Ramos (cell line): ENCODE results near the gene ELK4.

Experiments
- in situ Hi-C: fragments of 300-500 bp; cut with MboI; formaldehyde crosslinking; loops from one replicate; pipeline ENCODE4 v1.14.3; 2022; ENCODE audit warnings: low sequenced_read_pairs; ENCODE audit not compliant: unreplicated experiment

The ELK4 gene

DNA sequence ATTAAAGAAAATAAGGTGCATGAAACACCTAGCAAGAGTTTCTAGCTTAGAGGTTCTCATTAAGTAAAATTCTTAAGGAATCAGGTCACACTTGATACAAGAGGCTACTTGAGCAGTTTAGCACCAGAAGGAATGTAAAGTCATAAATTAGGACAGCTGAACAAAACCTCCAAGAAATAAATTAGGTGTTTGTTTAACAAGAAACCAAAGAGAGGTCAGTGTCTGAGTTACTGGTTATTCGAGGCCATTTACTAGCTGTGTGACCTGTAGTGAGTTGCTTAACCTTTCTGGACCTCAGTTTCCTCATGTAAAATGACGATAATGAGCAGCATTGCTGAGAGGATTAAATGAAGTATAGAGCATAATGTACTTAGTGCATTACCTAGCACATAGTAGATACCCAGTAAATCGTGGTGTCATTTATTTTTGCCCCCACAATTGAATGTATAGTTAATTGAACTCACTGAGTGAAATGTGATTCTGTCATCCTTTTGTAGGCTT, 908 bp upstream of the ELK4 start:
- in situ Hi-C loops, result no loop called here

DNA sequence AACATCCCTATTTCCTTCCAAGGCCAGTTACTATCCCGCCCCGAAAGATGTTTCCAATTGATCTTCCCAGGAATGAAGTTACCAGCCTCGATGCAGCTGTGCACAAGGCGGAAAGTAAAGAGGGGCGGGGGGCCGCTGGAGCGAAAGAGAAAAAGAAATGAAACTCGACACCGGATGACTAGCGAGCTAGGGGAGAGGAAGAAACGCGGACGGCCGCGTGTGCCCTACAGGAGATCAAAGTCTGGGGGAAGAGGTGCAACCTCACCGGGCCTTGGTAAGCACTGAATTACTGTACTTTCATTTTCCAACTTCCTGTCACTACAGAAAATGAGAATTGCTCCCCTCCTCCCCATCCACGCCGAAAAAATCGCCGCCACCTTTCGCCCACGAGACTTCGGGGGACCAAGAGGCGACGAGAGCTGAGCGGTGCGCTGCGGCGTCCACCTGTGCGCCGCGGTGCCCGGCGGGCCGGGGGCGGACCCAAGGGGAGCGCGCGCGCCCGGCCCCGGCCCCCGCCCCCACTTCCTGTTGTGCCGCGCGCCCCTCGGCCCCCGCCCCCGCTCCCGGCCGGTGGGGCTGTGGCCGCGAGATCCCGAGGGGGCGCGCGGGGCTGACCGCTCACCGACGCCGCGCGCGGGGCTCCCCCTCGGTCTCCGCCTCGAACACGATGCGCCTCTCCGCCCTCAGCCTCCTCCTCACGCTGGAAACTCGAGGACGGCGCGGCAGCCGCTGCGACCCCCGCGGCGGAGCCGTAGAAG, 622 bp downstream of the ELK4 start:
- in situ Hi-C loops, result no loop called here

DNA sequence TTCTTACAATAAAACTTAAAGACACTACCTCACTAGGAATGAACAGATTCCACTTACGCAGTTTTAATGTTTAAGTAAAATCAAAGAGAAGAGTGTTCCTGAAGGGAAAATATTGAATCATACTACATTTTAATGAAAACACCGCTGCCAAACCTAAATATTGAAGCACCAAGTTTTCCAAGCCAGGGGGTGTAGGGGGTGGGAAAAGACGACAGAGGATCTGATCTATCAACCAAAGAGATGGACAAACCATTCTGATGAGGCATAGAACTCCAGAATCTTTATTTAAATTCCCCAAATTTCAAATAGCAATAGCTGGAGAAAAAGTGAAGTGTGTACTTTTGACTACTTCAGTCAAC, 1.2 kb downstream of the ELK4 start:
- in situ Hi-C loops, result no loop called here

DNA sequence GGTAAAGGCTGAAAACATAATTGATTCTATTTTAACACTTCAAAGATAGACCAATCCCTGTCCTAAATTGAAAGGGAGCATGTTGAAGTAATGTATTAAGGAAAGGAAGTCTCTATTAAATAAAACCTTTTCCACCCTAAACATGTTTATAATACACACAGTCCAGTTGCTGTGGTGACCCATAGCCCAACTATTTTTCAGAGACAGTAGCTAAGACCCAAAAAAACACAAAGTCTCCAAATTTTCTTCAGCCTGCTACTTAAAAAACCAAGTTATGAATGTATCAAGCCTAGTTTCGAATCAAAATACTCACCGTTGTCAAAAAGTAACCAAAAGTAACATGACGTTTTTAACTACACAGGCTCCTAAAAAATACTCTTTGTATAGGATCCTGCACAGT, 1.6 kb downstream of the ELK4 start:
- in situ Hi-C loops, result no loop called here

DNA sequence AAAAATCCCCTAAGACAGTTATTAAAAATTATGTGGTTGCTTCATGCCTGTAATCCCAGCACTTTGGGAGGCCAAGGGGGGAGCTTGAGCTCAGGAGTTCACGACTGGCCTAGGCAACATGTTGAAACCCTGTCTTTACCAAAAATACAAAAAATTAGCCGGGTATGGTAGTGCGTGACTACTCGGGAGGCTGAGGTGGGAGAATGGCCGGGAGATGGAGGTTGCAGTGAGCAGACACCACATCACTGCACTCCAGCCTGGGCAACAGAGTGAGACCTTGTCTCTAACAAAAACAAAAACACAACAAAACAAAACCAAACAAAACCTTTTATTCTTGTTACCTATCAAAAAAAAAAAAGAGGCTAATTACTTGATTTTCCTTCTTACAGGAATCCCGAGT, 2.1 kb downstream of the ELK4 start:
- in situ Hi-C loops, result no loop called here

DNA sequence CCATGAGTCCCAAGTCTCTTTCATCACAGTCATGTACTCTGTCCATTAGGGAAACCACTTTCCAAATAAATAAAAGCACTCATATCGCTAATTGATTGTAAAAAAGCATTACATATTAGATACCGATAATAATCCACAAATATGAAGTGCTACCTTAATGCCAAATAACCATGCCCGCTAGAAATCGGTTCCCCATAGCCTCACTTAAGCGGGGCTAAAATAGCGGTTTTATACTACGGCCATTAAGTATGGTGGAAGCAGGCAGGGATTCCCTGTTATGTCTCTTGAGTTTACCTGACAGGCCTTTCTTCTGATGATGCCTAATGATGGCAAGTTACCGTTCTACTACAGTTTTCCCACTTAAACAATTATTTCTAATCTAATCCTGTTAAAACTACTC, 3.9 kb downstream of the ELK4 start:
- in situ Hi-C loops, result no loop called here

DNA sequence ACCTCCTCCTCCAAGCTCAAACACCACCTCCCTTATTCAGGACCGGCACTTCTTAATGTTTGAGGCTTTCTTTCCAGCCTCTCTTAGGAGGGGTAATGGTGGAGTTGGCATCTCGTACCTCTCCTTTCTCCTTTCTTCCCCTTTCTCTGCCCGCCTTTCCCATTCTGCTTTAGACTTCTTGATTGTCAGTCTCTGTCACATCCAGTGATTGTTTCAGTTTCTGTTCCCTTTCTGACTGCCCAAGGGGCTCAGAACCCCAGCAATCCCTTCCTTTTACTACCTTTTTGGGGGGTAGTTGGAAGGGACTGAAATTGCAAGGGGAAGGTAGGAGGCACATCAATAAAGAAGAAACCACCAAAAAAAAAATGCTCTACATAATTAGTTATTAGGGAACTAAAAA, 5.6 kb downstream of the ELK4 start:
- in situ Hi-C loops, result no loop called here

DNA sequence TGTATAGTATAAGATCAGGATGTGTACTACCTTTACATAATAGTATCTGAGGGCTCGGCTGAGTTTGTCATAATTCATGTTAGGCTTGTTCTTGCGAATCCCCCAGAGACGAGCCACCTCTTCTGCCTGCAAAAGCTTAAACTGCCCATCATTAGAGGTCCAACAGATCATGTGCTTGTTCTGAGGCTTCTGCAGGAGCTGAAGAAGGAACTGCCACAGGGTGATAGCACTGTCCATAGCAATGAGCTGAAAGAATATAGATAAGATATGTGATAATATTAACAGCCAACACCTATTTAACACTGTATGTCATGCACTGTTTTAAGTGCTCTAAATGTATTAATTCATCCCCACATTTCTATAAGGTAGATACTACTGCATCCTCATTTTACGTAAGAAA, 8.2 kb downstream of the ELK4 start:
- in situ Hi-C loops, result no loop called here

DNA sequence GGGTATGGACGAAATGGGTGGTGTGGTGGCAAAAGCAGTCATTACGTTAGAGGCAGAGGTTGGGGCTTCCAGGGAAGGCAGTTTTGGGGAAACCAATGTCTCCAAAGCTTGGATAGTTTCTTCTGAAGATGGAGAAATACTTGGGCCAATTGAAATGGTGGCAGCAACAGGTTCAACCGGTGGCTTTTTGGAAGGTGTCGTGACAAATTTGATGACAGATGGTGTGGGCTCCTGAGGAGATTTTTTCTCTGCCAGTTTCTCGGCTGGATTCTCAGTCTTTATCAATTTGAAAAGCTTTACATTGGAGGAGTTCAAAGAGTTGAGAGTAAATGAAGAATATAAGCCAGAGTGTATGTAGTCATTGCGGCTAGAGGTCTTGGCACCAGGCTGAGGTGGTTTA, 11.5 kb downstream of the ELK4 start:
- in situ Hi-C loops, result no loop called here

DNA sequence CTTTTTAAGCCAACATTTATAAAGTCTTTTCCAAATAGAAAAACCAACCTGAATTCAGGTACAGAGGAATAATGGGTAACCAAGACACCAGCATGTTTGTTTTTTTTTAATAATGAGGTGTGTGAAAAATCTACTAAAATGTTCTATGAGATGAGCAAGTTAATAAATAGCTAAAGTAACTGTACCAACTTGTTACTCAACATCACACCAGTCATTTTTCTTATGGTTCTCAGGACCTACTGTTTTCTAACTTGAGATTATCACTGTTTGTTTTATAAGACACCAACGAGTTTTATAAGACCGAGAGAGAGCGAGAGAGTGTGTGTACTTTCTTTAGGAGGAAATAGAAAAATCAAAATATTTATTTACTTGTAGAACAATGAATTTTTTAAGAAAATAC, 12.4 kb downstream of the ELK4 start:
- in situ Hi-C loops, result no loop called here

DNA sequence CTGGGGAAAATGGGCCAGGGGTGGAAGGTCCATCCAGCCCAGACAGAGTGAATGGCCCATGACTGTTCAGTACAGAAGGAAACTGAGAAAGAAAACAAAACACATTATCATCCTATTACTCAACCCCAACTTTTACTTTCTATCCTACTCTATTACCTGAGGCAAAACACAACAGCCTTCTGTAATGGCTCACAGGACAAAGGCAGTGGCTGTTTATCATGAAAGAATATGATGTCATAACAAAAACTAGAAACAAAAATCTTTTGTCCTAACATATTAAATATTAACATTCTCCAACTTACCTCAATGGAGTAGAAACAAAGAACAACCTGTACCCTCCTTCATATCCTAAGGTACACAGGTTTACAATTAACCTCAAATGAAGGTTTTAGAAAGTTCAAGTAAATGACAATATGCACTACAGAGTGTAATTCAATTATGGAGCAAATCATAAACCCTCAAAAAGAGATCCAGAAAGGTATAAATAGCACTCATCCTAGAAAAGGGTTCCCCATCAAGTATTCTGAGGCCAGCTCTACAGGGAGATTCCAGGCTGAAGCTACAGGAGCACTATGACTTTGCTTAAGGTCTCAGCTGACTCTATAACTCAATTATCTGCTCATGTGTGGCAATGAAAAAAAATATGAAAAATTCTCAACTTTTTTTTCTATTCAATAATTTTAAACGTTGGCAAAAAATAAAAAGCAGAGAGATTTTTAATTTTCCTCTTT, 15.1 kb downstream of the ELK4 start:
- in situ Hi-C loops, result no loop called here

DNA sequence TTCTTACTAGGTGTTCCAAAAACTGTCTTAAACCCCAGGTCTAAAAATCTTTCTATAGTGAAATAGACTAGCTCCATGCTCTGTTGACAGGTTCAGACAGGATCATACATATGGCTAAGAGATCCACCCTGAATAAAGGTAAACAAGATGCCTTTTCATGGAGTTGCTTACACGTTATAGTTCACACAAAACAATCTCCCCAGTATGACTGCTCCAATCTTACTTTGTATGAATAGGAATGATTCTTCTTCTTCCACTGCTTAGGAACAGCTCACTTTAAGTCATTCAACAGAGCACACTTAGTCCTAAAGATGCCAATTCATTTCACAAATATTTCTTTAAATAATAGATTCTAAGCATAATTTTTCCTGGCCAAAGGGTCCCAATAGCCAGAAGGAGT, 16.0 kb downstream of the ELK4 start:
- in situ Hi-C loops, result no loop called here

DNA sequence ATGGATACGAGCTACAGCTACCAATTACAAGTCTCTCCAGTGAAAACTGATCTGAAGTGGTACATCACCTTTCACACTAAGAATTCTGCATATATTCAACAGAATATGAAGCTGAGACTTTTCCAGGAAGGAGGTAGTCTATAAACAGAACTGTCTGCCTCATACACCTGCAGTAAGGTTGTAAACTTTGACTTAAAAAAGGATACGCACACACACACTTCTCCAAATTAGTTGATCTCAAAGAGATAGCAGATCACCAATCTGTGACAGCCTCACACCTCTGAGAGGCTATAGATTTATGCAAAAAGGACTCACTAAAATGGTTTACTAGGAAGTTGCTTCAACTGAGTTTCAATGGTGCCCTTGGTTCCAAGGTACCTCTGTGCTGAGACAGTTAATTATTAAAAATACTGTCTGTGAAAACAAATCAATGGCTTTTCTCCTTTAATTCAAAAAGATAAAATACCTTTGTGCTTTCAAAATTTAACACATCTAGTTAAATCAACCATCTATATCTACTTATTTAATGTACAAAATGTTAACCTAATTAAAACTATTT, 17.9 kb downstream of the ELK4 start:
- in situ Hi-C loops, result no loop called here

DNA sequence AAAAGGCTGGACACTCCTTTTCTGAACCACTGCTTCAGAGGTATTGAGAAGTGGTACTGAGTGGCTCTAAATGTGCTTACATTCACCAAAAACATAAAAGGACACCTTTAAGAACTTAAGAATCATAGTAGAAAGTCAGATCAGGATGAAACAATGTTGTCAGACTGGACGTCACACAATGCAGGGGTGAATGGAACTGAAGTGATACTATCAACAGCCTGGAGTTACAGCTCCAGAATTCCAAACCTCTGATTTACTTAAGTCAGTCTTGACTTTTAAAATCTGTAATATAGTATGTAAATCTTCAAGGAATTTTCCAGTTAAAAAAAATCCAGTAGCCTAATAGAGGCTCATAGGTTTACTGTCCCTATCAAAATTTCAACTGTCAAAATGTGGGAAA, 19.3 kb downstream of the ELK4 start:
- in situ Hi-C loops, result no loop called here

DNA sequence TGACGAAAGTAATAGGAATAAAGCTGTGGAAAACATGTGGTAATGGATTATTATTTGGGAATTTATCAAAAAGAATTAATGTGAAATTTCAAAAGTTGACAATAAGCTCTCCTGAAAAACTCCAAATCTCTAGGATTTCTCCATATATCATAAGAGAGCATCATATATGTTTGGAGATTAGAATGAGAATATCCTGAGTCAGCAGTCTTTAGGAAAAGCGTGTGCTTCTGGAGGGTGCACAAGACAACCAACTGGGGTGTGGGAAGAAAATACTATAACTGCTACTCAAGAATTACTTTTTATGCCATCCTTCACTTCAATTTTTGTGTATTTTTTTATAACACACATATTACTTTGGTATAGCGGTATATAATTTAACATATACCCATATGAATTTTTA, 19.7 kb downstream of the ELK4 start:
- in situ Hi-C loops, result no loop called here

DNA sequence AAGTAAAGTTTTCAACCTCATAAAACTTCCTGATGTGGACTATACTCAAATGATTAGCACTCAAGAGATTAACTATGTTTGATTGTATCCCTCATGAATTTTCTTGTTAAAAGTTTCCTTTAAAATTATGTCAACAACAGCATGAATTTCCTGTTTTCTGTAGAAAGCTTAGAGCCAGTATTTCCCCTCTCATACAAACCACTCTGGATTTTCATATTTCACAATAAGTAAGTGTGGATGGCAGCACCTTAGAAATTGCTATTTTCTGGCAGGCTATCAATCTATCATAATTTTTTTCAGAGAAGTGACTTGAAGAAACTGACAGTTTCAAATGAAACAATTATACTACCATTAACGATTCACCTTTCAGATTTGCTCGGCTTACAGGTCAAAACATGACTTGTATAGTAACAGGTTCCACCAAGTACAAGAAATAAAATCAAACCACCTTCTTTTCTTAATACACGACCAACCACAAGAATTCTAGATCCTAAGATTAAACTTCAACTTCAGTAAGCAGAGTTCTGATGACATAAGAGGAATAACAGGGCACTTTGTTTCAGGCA, 20.8 kb downstream of the ELK4 start:
- in situ Hi-C loops, result no loop called here

DNA sequence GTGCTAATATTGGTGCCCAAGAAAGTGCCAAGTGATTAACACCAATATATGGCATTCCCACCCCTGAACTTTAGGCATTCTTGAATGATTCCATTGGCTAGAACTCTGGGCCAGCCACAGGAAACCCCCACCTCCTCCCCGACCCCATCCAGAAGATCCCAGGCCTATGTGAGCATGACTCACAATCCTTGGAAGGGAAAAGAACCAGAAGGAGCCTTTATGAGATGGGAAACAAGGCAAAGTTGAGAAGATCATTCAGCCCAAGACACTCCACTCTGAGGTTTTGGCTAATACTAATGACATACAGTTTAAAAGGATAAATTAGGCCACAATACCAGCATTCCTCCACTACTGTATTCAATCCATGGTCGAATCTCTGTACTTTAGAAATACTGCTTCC, 21.8 kb downstream of the ELK4 start:
- in situ Hi-C loops, result no loop called here

DNA sequence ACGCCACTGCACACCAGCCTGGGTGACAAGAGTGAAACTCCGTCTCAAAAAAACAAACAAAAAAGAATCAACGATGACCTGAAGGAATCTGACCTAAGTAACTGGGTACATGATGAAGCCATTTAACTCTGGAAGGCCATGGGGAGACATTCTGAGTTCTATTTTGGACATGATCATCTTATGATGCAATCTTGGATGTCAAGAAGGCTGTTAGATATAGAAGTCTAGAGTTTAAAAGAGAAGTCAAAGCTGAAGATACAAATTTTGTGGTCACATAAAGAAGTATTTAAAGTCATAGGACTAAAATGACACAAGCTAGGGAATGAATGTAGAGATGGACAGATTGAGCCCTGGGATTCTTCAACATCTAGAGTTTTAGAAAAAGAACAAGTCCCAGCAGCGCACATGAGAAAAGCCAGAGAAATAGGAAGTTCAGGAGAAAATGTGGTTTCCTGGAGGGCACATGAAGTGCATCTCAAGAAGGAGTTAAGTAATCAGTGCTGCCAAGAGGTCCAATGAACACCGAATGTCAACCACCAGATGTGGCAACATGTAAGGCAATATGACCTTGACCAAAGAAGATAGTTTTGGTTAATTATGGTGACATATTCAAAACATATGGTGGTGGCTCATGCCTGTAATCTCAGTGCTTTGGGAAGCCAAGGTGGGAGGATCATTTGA, 26.8 kb downstream of the ELK4 start:
- in situ Hi-C loops, result no loop called here

DNA sequence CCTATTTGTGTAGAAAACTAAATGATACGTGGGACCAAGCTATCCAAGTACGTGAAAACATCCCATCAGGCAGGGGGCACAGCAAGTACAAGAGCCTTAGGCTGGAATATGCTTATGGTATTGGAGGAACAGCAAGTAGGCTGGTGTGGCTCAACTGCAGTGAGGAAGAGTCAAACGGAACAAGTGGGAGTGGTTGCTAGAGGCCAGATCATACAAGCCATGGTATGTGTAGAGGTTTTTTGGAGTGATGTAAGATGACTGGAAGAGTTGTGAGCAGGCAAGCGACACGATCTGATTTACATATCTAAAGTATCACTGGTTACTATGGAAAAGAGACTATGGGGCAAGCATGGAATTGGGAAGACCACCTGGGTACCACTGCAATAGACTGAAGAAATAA, 27.8 kb downstream of the ELK4 start:
- in situ Hi-C loops, result no loop called here

DNA sequence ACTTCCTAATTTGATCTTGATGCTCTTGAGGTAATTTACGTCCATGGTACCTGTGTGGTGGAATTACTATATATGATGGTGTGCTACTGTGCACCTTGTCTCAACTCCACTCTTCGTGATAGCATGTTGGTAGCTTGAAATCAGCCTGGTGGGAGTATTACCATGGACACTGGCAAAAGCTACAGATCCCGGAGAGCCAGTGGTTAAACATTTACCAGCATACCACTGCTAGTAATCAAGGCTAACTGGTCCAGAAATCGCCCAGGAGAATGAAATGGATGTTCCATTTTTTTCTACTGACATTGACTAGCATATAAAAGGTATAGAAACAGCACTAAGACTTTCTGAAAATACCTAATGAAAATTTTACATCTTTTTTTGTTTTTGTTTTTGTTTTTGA, 30.6 kb downstream of the ELK4 start:
- in situ Hi-C loops, result no loop called here

DNA sequence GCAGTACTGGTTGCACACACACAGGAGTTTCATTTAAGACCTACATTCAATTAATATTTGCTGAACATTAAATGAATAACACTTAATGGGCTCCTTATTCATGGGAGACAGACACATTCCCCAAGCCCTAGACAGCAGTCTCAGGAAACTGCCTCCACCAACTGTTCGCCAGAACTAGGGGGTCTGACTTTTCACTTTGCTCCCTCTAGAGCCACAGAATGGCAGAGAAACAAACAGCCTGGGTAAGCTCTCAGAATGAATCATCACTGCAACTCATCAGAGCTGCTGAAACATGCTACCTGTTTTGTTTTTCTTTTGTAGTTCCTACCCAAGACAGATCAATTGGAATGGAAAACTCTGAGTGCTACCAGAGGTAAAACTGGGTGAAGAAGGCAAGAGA, 31.7 kb downstream of the ELK4 start:
- in situ Hi-C loops, result no loop called here
